Activated naive CD8-positive, alpha-beta T cell treated with anti-CD3 and anti-CD28 coated beads for 36 hours (primary cell): ENCODE data around the gene CIT. TPM values are rescaled to one million over a fixed set of nuclear protein-coding genes. Genes with fewer than 3 reads are reported as not detected.

Experiments
- DNase-seq: peaks from one replicate; pipeline ENCODE4 v3.0.0; 2021
- H3K27ac Mint-ChIP-seq: one replicate; pipeline ENCODE4 v1.8.0; 2022; ENCODE audit warnings: mild to moderate bottlenecking, moderate library complexity, mixed read lengths
- H3K27me3 Mint-ChIP-seq: one replicate; pipeline ENCODE4 v1.8.0; 2022; ENCODE audit warnings: mild to moderate bottlenecking, mixed read lengths
- H3K36me3 Mint-ChIP-seq: one replicate; pipeline ENCODE4 v1.8.0; 2021; ENCODE audit warnings: mild to moderate bottlenecking, mixed read lengths
- H3K4me1 Mint-ChIP-seq: one replicate; pipeline ENCODE4 v1.8.0; 2021; ENCODE audit warnings: mixed read lengths
- H3K4me3 Mint-ChIP-seq: one replicate; pipeline ENCODE4 v1.8.0; 2022; ENCODE audit warnings: mild to moderate bottlenecking, moderate library complexity, mixed read lengths
- H3K9me3 Mint-ChIP-seq: one replicate; pipeline ENCODE4 v1.8.0; 2022; ENCODE audit warnings: mixed read lengths
- total RNA-seq, 2 experiments: library from RNA; stranded (reverse); gene quantifications; one replicate each; pipeline ENCODE4 v1.2.3, GENCODE V29; 2021

The CIT gene
- total RNA-seq, 2 experiments from 2014 or later, result 41.8 to 42.4 TPM

DNA sequence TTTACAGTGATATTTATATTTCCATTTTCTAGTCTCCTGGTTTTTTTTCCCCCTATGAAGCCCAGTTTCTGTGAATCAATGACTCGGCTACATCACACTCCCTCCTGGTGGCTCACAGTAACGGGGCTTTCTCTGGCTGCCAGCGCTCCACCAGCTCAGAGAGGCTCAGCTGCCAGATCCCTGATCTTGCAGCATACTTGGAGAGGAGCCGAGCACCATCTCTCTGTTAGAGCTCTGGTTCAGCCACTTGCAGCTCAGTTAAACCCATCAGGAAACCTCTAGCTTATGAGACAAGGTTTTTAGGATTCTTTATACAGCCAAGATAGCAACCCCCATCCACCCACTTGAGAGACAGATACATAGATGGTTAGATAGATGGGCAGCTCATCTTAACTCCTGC is 74.6 kb downstream of the CIT start:
- H3K9me3 Mint-ChIP-seq, result peaks cover 8% of the 10 kb centered on the region
- no peak overlapping the region for H3K27ac Mint-ChIP-seq
- no peak overlapping the region for H3K4me3 Mint-ChIP-seq
- peaks cover 16% of the 10 kb centered on the region for H3K36me3 Mint-ChIP-seq
- H3K4me1 Mint-ChIP-seq, result no peaks in the 10 kb centered on the region
- no peaks in the 10 kb centered on the region for H3K27me3 Mint-ChIP-seq
- DNase-seq, result no peak

DNA sequence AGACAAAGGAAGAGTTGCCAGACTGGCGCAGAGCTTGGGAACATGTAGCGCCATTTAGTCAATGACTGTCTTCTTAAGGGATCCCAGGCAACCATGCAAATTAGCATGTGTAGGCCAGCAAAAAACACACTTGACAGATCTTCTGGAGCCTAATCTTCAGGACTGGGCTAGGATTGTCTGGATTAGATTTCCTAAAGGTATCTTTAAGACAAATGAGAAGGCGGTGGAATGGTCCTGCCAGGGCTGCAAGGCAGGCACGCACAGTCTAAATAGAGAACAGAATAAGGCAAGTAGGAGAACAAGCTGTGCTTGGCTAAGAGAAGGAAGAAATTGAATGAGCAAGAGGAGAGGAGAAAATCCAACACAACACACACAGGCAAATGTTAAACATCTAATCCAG is 80.0 kb downstream of the CIT start:
- no peak for DNase-seq
- Mint-ChIP-seq H3K27ac (no peak overlapping the region), H3K9me3 (no peaks in the 10 kb centered on the region), H3K4me1 (no peaks in the 10 kb centered on the region), H3K4me3 (no peak overlapping the region), H3K27me3 (no peaks in the 10 kb centered on the region), H3K36me3 (peaks cover 15% of the 10 kb centered on the region)

DNA sequence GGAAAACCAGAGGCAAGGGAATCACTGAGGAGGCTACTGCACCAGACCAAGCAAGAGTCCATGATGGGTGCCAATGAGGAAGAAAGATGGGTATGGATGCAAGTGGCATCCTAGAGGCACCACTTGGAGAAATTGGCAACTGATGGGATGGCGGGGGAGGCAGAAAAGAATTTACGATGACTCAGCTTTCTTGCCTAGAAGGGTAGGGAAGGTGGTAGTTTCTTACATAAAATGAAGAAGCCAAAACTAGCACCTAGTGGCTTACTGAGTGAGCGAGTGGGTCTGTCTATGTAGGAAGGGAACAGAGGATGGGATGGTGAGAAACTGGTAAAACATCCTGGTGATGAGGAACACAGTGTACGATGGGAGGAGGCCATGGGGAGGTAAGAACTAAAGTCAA is 80.8 kb downstream of the CIT start:
- Mint-ChIP-seq H3K36me3 (peaks cover 15% of the 10 kb centered on the region), H3K4me3 (no peak overlapping the region), H3K27me3 (no peaks in the 10 kb centered on the region), H3K27ac (no peak overlapping the region), H3K4me1 (no peaks in the 10 kb centered on the region), H3K9me3 (no peaks in the 10 kb centered on the region)
- DNase-seq, result no peak

DNA sequence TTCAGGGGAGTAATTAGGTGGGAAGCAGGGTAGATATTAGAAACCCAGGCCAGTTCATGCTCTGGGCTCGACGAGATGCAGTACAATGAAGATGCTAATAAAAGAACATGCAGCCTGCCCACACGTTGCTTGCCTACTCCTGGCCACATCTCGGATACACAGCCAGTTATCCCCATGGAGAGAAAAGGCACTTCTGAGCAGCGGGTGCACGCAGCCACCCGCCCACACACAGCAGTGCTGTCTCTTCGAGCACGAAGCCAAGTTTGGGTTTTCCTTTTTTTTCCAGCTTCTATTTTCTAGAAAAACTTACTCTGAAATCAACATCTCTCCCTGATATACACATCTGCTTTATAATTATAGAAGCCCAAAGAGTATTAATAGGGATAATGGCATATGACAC is 85.7 kb downstream of the CIT start:
- Mint-ChIP-seq H3K4me3 (no peak overlapping the region), H3K27ac (no peak overlapping the region), H3K4me1 (no peaks in the 10 kb centered on the region), H3K9me3 (no peaks in the 10 kb centered on the region), H3K36me3 (peaks cover 12% of the 10 kb centered on the region), H3K27me3 (no peaks in the 10 kb centered on the region)
- no peak for DNase-seq

DNA sequence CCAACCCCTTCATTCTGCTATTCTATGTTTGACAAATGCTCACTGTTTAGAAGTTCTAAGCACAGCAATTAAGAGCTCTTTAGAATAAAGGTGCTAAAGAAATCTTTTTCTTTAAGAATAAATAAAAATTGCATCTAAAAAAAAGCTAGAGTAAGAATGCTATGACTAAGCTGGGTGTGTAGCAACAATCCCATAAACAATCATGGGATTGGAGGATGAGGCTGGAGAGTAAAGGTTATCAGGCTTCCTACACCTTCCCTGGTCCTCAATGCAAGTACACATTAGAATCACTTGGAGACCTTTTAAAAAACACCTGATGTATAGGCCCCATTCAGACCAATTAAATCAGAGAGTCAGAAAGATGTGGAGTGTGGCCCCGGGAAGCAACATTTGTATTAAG is 88.3 kb downstream of the CIT start:
- DNase-seq, result no peak
- no peak overlapping the region for H3K4me3 Mint-ChIP-seq
- H3K27me3 Mint-ChIP-seq, result no peaks in the 10 kb centered on the region
- no peaks in the 10 kb centered on the region for H3K4me1 Mint-ChIP-seq
- peaks cover 30% of the 10 kb centered on the region for H3K36me3 Mint-ChIP-seq
- peaks cover 2% of the 10 kb centered on the region for H3K9me3 Mint-ChIP-seq
- H3K27ac Mint-ChIP-seq, result no peak overlapping the region

DNA sequence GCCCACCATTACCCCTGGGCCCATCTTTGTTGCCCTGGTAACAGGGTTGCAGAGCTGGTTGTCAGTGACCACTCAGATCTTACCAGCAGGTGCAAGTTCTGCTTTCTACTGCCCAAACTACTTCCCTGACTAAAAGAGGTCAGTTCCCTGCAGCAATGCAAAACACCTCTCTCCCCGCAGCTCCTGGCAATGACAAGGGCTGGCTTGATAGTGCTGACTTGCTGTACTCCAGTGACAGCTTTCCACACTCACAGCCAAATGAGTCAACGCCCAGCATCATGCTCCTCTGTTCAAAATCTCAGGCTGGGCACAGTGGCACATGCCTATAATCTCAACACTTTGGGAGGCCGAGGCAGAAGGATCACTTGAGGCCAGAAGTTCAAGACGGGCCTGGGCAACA is 90.6 kb downstream of the CIT start:
- H3K9me3 Mint-ChIP-seq, result peaks cover 2% of the 10 kb centered on the region
- no peaks in the 10 kb centered on the region for H3K4me1 Mint-ChIP-seq
- H3K36me3 Mint-ChIP-seq, result peaks cover 26% of the 10 kb centered on the region
- DNase-seq, result no peak
- H3K27ac Mint-ChIP-seq, result no peak overlapping the region
- no peaks in the 10 kb centered on the region for H3K27me3 Mint-ChIP-seq
- H3K4me3 Mint-ChIP-seq, result no peak overlapping the region

DNA sequence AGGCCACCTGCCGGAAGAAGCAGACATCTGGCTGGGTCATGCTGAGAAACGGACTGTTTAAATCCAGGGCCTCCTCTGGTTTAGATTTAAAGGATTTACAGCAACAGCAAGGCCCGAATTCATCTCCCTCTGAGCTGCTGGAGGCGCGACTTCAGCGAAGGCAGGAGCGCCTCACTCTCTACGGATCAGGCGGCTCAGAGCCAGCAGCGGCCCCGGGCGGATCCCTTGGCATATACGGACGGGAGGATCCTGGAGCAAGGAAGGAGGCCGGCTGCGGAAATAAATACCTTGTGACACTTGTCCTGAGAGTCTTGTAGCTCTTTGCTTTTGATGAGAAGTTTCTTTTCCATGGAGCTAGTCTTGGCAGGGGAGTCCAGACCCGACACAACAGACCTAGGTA is 92.4 kb downstream of the CIT start:
- DNase-seq, result no peak
- H3K4me1 Mint-ChIP-seq, result peaks cover 4% of the 10 kb centered on the region
- no peak overlapping the region for H3K27ac Mint-ChIP-seq
- peaks cover 29% of the 10 kb centered on the region for H3K36me3 Mint-ChIP-seq
- H3K4me3 Mint-ChIP-seq, result no peak overlapping the region
- peaks cover 2% of the 10 kb centered on the region for H3K9me3 Mint-ChIP-seq
- H3K27me3 Mint-ChIP-seq, result no peaks in the 10 kb centered on the region

DNA sequence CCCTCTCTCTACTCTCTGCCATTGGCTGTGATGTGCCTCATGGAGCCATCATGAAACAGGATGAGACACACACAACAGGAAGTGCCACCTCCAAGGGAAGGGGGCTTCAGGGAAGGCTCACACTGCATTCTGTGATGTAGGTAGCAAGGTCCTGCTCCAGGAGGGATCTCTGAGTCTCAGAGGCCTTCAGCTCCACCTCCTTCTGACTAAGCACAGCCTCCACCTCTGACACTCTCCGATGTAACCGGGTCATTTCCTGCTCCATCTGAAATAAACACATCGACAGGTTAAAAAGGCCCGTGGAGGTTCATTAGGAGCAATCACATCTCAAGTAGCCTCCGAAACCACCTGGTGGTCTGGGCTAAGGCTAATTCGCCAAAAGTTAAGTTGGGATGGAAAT is 93.3 kb downstream of the CIT start:
- no peak overlapping the region for H3K27ac Mint-ChIP-seq

DNA sequence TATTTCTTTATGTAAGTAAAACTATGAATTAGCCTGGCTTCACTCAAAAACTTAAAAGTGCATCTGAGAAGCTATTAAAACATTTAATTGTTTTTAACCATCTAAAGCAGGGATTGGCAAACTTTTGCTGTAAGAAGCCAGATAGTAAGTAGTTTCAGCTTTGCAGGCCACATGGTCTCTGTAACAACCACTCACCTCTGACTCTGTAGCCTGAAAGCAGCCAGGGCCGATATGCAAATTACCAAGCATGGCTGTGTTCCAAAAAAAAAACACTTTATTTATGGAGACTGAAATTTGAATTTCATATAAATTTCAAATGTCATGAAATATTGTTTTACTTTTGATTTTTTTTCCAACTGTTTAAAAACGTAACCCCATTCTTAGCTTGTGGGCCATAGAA is 95.3 kb downstream of the CIT start:
- Mint-ChIP-seq H3K4me1 (peaks cover 4% of the 10 kb centered on the region), H3K27ac (no peak overlapping the region), H3K4me3 (no peak overlapping the region), H3K27me3 (no peaks in the 10 kb centered on the region), H3K36me3 (peaks cover 31% of the 10 kb centered on the region), H3K9me3 (peaks cover 2% of the 10 kb centered on the region)
- DNase-seq, result no peak

More for the DNA sequence above, 93.3 kb downstream of the CIT start:
- Mint-ChIP-seq H3K4me3 (no peak overlapping the region), H3K4me1 (peaks cover 4% of the 10 kb centered on the region), H3K36me3 (peaks cover 29% of the 10 kb centered on the region), H3K9me3 (peaks cover 2% of the 10 kb centered on the region), H3K27me3 (no peaks in the 10 kb centered on the region)
- DNase-seq, result no peak

DNA sequence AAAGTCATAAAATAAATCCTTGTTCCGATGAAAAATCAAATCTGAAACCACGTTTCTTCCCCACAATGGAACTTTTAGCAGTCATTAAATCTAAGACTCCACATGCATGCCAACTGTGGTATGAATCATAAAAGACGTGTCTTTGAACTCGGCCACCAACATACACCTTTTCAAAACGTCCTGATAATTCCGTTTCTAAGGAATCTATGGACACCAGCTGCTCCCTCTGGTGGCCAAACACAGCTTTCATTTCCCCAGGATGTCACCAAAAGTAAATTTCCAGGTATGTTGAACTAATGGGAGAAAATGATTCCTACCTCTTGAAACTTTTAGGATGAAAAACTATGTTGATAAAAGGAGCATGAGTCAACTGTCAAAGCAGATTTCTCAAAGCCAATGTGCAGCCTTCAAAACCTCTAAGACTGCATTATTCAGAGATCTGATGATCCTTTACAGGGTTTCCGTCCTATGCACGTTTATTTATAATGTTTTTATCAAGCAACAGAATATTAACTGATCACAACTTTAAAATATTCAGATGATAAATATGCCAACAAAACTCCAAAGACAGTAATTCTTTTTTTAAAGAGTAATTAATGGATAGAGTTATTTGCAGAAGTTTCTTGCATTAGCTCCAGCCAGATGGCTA is 96.2 kb downstream of the CIT start:
- peaks cover 4% of the 10 kb centered on the region for H3K4me1 Mint-ChIP-seq
- no peak for DNase-seq
- H3K27ac Mint-ChIP-seq, result no peak overlapping the region
- H3K27me3 Mint-ChIP-seq, result no peaks in the 10 kb centered on the region
- no peak overlapping the region for H3K4me3 Mint-ChIP-seq
- peaks cover 2% of the 10 kb centered on the region for H3K9me3 Mint-ChIP-seq
- peaks cover 27% of the 10 kb centered on the region for H3K36me3 Mint-ChIP-seq

DNA sequence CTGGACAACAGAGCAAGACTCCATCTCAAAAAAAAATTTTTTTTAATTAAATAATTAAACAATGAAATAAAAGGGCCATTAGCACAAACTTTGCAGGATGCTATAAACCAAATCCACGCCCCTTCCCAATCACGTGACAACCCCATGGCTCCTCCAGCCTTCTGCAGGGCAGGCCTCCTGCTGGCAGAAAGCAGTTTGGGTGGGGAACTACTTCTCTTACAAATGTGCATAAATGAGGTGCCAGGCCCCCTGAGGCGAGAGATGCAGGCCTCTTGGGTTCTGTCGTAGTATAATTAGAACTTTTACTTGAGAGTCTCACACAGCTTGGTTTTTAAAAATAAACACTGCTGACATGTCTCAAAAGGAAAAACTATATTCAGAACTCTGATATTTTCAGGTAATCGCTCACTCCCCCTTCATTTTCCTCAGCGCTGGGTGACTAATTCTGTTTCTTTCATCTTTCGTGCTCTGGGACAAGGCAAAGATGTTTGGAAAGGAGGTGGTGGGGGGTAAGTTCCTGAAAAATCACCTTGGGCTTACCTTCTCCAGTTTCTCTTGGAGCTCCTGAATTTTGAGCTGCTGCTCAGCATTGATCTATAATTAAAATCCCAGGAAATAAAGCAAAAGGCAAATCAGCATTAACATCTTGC is 101.7 kb downstream of the CIT start:
- DNase-seq, result no peak
- no peaks in the 10 kb centered on the region for H3K4me1 Mint-ChIP-seq
- no peaks in the 10 kb centered on the region for H3K9me3 Mint-ChIP-seq
- H3K27ac Mint-ChIP-seq, result no peak overlapping the region
- H3K4me3 Mint-ChIP-seq, result no peak overlapping the region
- no peaks in the 10 kb centered on the region for H3K27me3 Mint-ChIP-seq
- peaks cover 31% of the 10 kb centered on the region for H3K36me3 Mint-ChIP-seq

DNA sequence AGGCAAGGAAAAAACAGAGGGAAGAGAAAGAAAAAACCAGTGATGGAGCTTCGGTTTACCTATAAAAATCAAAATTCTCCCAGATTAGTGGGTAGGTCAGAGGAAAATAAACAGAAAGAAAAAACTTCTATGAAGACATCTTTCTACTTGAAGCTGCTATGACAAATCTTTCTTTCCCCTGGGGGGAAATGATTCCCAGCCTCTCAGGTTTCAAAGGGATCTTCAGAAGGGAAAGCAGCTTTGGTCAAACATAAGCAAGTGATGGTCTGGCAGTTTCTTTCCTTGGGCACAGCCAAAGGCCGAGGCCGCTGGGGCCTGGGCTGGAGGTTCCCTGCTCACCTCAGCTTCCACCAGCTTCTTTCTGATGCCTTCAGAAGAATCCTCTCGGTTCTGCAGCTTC is 104.7 kb downstream of the CIT start:
- Mint-ChIP-seq H3K4me1 (no peaks in the 10 kb centered on the region), H3K27ac (no peak overlapping the region), H3K9me3 (no peaks in the 10 kb centered on the region), H3K36me3 (peaks cover 31% of the 10 kb centered on the region), H3K4me3 (no peak overlapping the region), H3K27me3 (no peaks in the 10 kb centered on the region)
- no peak for DNase-seq

DNA sequence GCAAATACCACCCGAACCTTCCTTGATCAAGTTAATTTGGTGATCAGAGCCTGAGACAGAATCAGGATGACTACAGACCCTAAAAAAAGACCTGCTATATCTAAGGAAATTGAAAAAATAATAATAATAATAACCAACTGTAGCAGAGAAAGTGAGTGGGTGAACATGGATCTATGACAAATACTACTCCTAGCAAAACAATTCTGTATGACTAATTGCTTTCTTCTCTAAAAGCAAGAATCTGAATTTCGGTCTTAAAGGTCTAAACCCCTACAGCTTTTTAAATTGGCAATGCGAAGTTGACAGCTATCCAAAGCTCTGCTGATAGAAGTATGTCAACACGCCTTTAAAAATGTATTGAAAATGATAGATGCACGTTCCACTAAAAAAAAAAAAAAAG is 107.0 kb downstream of the CIT start:
- no peaks in the 10 kb centered on the region for H3K4me1 Mint-ChIP-seq
- no peaks in the 10 kb centered on the region for H3K27me3 Mint-ChIP-seq
- H3K4me3 Mint-ChIP-seq, result no peak overlapping the region
- no peaks in the 10 kb centered on the region for H3K9me3 Mint-ChIP-seq
- DNase-seq, result no peak
- peaks cover 37% of the 10 kb centered on the region for H3K36me3 Mint-ChIP-seq
- H3K27ac Mint-ChIP-seq, result no peak overlapping the region

DNA sequence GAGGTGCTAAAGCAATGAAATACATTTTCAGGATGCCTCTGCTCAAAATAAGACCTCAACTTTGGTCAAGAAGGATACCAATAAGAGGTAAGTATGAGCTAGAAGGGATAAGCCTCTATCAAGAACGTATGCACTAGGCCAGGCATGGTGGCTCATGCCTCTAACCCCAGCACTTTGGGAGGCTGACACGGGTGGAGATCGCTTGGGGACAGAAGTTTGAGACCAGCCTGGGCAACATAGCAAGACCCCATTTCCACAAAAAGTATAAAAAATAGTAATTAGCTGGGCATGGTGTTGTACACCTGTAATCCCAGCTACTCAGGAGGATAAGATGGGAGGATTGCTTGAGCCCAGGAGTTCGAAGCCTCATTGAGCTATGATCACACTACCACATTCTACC is 114.5 kb downstream of the CIT start:
- no peak overlapping the region for H3K4me3 Mint-ChIP-seq
- H3K9me3 Mint-ChIP-seq, result peaks cover 1% of the 10 kb centered on the region
- no peaks in the 10 kb centered on the region for H3K27me3 Mint-ChIP-seq
- H3K36me3 Mint-ChIP-seq, result peaks cover 61% of the 10 kb centered on the region
- no peak for DNase-seq
- no peaks in the 10 kb centered on the region for H3K4me1 Mint-ChIP-seq
- no peak overlapping the region for H3K27ac Mint-ChIP-seq

DNA sequence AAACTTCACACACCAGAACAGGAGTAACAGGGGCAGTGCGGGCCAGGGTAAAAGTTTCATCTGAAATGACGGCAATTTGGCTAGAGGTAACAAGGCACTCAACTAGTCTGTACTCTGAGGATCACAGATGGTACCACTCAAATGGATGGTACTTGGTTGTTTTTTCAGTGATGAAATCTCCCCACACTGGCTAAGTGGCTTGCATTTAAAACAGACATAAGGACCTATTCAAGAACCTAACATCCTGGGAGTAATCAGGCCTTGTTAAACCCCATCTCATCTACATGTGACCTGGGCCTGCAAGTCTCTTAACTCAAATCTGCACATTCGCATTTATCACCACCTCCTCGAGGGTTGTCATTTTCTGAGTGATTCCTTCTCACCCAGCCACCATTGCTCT is 118.4 kb downstream of the CIT start:
- H3K27me3 Mint-ChIP-seq, result no peaks in the 10 kb centered on the region
- no peak for DNase-seq
- H3K9me3 Mint-ChIP-seq, result peaks cover 1% of the 10 kb centered on the region
- no peaks in the 10 kb centered on the region for H3K4me1 Mint-ChIP-seq
- no peak overlapping the region for H3K27ac Mint-ChIP-seq
- peaks cover 50% of the 10 kb centered on the region for H3K36me3 Mint-ChIP-seq
- H3K4me3 Mint-ChIP-seq, result no peak overlapping the region

DNA sequence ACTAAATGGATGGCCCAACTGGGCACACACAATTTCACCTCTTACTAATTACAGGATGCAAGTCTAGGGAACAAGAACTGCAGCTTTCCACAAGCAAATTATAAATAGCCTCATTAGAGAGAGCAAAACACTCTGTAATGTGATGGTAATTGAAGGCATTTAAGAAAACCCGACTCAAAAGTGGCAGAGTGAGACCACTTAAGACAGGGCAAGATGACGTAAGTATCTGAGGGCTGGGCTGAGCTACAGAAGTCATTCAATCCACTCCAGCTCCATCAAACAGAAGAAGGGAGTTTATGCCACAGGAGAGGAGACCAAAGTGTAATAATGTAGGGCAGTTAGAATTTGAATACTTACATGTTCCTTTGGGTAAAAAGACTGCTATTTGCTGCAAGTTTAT is 118.9 kb downstream of the CIT start:
- Mint-ChIP-seq H3K36me3 (peaks cover 45% of the 10 kb centered on the region), H3K27ac (no peak overlapping the region), H3K4me1 (no peaks in the 10 kb centered on the region), H3K27me3 (no peaks in the 10 kb centered on the region), H3K9me3 (peaks cover 1% of the 10 kb centered on the region), H3K4me3 (no peak overlapping the region)
- no peak for DNase-seq
